Measurements from ENCODE around the gene SORT1. TPM values are rescaled to one million over a fixed set of nuclear protein-coding genes. Genes with fewer than 3 reads are reported as not detected.
A peak's percentile ranks its signal among the peaks of the same experiment; 100 is the strongest.
"Not testable (repeated sequence)": the region's sequence is repeated elsewhere in the genome, so short reads cannot be mapped to it uniquely, and the experiment has no call there.

Gene SORT1
- total RNA-seq, 1 donor from 2014 or later: 9.4 TPM

- peak in 1 of 2 donors; percentile 7 for DNase-seq (ENCODE audit: low read depth in 2 of 2)
Measured at GRCh38 chr1:109341944-109342930, 55.5 kb downstream of the SORT1 start.

DNA sequence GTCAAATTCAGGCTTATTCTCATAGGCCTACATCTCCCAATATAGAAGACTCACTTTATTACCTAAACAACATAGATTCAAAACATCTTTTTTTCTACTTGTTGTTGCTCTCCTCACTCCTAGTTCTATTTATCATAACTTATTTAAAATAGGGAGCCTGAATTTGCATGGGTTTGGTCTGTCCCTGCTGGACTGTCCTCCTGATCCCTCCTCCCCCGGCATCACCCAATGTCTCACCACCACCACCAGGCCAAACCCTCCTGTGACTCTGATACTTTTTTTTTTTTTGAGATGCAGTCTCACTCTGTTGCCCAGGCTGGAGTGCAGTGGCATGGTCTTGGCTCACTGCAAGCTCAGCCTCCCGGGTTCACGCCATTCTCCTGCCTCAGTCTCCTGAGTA, 59.1 kb downstream of the SORT1 start:
- no peak for DNase-seq (ENCODE audit: low read depth in 2 of 2)

DNA sequence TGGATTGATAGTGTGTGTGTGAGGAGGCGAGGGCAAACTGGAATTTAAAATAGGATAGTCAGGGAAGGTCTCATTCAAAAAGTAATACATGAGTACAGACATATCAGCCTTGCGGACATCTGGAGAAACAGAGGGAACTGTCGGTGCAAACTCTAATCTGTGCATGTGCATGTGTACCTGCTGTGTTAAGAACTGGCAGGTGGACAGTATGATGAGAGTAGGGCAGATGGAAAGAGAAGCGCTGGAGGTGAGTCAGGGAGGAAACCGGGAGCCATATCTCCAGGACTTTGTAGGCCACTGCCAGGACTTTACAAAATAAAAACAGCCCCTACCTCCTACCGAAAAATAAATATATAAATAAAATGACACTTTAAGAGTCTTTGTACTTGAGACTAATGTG, 59.6 kb downstream of the SORT1 start:
- no peak for DNase-seq (ENCODE audit: low read depth in 2 of 2)

DNA sequence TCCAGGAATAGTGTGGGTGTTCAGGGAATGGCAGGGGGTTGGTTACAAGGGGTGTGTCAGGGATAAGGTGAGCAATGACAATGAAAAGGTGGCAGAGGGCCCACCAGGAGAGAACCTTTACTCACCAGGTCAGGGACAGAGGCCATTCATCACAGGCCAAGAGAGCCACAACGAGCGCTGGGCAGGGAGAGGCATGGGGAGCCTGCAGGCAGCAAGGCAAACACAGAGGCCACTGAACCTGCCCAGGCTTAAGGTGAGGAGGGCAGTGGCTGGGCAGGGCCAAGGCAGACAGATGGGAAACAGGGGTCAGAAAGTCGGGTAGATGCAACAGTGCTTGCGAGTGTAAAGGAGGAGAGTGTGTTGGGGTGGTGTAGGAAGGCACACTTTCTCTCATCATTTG, 62.6 kb downstream of the SORT1 start:
- no peak for DNase-seq (ENCODE audit: low read depth in 2 of 2)

DNA sequence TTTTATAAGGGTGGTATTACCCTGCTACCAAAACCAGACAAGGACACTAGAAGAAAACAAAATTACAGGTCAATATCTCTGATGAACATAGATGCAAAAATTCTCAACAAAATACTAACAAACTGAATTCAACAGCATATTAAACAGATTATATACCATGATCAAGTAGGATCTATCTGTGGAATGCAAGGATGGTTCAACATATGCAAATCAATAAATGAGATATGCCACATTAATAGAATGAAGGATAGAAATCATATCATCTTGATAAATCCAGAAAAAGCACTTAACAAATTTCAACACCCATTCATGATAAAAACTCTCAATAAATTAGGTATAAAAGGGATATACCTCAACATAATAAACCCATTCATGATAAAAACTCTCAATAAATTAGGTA, 66.6 kb downstream of the SORT1 start:
- DNase-seq (ENCODE audit: low read depth in 2 of 2): no peak

- DNase-seq (ENCODE audit: low read depth in 2 of 2): no peak
Measured at GRCh38 chr1:109327285-109327684, 70.4 kb downstream of the SORT1 start.

- no peak for DNase-seq (ENCODE audit: low read depth in 2 of 2)
Measured at GRCh38 chr1:109322974-109323373, 74.7 kb downstream of the SORT1 start.

DNA sequence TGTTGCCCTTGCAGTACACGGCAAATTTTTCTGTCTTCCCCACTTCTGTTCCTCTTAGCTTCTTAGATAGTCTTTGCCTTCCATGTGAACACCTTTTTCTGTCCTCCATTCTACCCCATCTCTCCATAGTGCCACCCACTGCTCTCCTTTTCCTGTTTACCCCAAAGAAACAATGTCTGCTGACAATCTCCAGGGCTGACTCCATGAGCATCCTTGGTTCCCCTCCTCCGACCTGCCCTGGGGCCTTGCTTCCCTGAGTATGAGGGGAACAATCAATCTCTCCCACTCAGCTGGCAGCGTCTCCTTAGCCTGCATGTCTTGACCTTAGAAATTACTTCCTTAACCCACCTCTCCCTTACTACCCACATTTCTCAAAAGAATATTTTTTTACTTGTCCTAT, 78.6 kb downstream of the SORT1 start:
- DNase-seq (ENCODE audit: low read depth in 2 of 2): no peak

DNA sequence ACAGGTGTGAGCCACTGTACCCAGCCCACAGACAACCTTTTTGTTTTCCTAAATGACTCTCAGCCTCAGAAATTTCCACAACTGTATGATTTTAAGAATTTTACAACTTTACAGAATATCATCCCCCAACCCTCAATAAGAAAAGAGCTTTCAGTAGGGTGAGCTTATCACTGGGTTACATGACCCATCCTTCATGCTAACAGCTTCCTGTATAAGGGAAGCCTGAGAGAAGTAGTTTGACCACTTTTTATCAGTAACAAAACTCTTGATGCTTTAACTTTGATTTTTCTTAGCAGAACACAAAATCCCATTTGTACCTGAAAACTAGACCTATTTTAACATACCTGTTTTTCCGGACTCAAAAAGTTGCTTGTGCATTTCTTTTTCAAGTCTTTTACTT, 81.2 kb downstream of the SORT1 start:
- DNase-seq (ENCODE audit: low read depth in 2 of 2): no peak

DNA sequence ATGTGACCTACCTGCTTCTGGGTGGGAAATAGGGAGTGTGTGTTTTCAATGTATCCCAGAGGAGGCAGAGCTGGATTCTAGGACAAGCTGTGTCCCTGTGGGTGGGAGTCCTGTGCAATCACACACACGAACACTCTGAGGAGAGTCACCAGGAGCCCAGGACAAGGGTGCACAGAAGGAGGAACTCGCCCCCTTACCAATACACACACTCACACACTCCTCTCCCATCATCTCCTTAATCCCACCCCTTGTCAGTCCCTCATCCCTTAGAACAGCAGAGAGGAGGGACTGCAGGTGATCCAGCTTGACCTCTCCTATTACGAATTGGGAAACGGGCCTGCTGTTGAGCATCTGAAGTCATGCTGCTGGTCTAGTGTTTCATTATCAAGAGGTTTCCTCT, 82.4 kb downstream of the SORT1 start:
- no peak for DNase-seq (ENCODE audit: low read depth in 2 of 2)

- no peak for DNase-seq (ENCODE audit: low read depth in 2 of 2)
Measured at GRCh38 chr1:109314795-109315194, 82.9 kb downstream of the SORT1 start.

GRCh38 chr1:109312978-109313775, 84.5 kb downstream of the SORT1 start:
- no peak for DNase-seq (ENCODE audit: low read depth in 2 of 2)

GRCh38 chr1:109312246-109312645, 85.5 kb downstream of the SORT1 start:
- DNase-seq (ENCODE audit: low read depth in 2 of 2): no peak

DNA sequence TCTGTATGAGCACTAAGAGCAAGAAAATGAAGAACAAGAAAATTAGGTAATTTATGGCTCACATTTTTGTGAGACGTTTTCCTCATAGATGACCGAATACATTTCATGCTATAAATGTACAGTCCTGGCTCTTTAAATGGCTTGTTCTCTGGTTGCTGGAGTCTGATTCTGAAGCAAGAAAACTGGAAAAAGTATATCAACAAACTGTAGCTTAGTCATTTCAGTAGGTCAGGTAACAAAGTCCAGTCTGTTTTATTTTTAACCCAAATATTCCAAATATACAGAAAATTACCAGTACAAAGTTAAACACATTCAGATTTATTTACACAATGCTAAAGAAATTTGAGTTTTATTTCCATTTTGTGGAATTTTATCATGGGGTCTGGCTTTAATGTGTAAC, 88.4 kb downstream of the SORT1 start:
- DNase-seq (ENCODE audit: low read depth in 2 of 2): no peak

- DNase-seq (ENCODE audit: low read depth in 2 of 2): no peak
Measured at GRCh38 chr1:109307274-109308021, 90.3 kb downstream of the SORT1 start.

DNA sequence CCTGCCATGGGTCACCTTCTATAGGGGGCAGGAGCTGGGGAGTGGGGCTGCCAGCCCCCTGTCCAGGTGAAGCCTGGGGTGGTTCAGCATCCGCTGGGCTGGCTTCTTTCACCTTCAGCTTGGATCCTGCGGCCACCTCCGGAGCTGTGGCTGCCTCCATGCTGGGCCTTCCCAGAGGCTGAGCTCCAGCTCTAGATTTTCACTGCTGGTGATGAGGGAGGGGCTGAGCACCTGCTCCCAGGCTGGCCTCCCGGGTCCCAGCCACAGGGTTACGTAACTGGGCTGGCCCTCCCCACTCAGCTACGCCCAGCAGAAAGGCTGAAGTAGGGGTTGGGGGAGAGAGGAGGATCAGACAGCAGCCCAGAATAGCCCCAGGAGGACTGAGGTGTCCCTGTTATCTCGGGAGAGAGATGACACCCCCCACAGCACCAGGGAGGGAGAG, 90.9 kb downstream of the SORT1 start, which contains the start of gene MYBPHL:
MYBPHL (minus strand) TSS at position 180 of the 442 bp plus-strand sequence; CDS start at position 160, 20 bp downstream.
- no peak for DNase-seq (ENCODE audit: low read depth in 2 of 2)

DNA sequence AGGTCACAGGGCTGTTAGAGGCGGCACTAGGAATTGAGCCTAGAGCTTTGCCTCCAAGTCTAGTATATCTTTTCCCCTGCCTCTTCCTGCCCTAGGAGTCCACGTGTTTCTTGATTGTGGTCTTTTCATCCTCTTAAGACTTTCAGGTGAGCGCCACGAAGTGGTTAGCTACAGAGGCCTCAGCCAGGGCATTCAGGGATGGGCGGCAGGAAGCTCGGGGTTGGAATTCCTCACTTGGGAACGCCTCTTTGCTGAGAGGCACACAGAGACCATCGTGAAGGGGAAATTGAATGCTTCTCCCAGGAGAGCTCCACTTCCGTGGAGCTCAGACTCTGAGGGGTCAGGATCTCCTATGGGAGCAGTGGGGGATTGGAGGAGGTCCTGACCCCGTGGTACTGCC, 91.7 kb downstream of the SORT1 start:
- not testable (repeated sequence) for DNase-seq (ENCODE audit: low read depth in 2 of 2)

GRCh38 chr1:109304226-109304920, 93.3 kb downstream of the SORT1 start:
- DNase-seq (ENCODE audit: low read depth in 2 of 2): no peak

DNA sequence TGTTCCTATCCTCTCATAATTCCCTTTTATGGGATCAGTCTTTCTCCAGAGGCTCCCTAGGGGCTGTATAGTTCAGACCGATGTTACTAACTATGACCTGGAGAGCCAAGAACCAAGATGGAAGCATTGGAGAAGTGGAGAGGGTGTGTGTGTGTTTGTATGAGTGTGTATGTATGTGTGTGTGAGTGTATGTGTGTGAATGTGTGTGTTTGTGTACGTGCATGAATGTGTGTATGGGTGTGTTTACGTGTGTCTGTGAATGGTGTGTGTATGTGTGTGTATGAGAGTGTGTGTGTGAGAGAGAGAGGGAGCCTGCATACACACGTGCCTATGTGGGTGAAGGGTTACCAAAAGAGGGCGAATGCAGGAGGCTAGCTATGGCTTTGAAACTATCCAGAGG, 95.8 kb downstream of the SORT1 start:
- no peak for DNase-seq (ENCODE audit: low read depth in 2 of 2)

DNA sequence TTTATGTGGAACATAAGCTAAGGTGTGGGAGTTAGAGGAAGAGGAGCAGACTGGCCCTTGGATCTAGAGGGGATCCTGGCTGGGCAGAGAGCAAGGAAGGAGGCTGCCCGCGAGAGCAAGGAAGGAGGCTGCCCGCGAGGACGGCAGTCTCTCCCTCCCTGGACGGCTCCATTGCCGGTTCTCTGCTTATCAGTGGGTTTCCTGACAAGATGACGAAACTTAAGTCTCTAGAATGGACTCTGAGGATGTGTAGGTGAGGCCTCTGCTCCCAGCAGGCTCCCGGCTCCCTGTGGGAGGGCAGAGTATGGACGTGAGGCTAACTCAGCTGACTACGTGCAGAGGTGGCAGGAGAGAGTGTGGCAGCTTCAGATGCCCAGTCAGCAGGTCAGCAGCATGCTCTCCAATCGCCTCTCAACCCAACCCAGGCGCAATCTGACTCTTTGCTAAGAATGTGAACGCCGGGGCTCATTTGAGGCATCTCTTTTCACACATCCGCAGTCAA, 97.0 kb downstream of the SORT1 start:
- no peak for DNase-seq (ENCODE audit: low read depth in 2 of 2)

Measured in dermis microvascular lymphatic vessel endothelial cell (primary cell).